Activated CD4-positive, alpha-beta T cell treated with anti-CD3 and anti-CD28 coated beads for 48 hours (primary cell): ENCODE results near the gene THSD1.
"Not testable (repeated sequence)": the region's sequence is repeated elsewhere in the genome, so short reads cannot be mapped to it uniquely, and the experiment has no call there.

Experiments used
- DNase-seq: peaks from one replicate; pipeline ENCODE4 v3.0.0-alpha.2; 2020

Gene THSD1

DNA sequence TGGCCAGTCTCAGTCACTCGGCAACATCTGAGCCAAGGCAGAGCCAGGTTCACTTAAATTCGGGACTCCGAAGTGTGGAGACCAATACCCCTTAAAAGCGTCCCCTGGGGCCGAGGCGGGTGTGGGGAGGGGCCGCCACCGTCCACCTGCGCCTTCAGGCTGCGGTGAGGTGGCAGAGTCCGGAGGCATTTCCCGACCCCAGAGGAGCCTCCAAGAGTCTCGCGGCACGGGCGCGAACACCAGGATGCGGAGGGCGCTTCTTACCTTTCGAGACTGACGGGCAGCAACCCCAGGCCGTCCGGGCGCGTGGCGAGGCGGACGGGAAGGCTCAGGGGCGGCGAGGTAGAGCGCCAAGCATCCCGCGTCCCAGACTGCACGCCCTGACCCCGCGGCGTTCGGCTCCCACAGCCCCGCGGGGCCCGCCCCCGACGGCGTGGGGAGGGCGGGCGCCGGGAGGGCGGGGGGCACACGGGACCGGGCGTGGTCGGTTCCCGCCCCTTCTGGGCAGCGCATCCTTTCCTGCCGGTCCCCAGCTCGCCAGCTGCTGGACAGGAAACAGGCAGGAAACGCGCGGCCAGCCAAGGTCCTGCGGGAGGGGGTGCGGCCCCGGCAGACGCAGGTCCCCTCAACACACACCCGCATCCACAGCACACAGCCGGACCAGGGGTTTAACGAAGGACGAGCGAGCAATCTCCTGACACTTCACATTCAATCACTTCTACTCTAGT is at the start of gene THSD1:
Gene THSD1 (minus strand): TSS at position 406 of the 728 bp plus-strand sequence. CDS start 3,572 bp downstream, outside the sequence.
- peak; percentile 24 for DNase-seq

DNA sequence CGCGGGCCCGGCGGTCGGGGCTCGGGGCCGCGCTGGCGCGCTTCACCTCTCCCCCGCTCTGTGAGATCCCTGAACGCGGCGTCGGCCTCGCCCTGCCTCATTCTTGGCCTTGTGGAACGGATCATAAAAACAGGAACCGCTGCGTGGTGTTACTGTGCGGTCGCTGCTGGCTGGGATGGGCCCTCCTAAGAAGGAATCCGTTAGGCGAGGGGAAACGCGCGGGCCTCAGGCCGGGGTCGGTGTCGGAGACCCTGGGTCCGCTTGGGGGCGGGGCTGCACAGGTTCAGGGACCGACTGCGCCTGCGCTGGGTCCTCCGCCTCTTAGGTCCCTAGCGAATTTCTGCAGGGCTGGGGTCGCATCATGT is 49.7 kb upstream of the THSD1 start:
- peak; percentile 86 for DNase-seq

GRCh38 chr13:52454820-52455676 is 49.1 kb upstream of the THSD1 start, which contains the start of gene CKAP2:
Gene CKAP2 (plus strand): TSS chr13:52455478. CDS start chr13:52455557, 79 bp downstream.
- peak; percentile 95 for DNase-seq

DNA sequence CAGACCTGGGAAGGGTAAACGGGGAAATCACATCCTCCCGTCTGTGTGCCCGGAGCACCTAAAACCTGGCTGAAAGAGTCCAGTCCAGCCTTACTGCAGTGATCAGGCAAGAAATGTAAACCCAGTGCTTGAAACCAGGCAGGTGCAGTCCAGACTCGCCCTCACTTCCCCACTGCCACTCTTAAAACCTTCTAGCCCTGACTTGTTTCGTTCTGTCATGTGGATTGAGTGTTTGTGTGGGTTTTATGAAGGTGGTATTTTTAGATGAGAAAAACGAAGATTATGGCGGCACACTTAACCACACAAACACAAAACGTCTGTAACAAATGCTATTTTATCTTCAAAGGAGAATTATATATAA is 48.5 kb upstream of the THSD1 start:
- DNase-seq, result peak; percentile 13

- DNase-seq, result no peak
Measured at GRCh38 chr13:52452470-52452869, 46.5 kb upstream of the THSD1 start.

GRCh38 chr13:52451135-52451804 is 45.3 kb upstream of the THSD1 start:
- no peak for DNase-seq

GRCh38 chr13:52450793-52451116 is 44.8 kb upstream of the THSD1 start:
- no peak for DNase-seq

DNA sequence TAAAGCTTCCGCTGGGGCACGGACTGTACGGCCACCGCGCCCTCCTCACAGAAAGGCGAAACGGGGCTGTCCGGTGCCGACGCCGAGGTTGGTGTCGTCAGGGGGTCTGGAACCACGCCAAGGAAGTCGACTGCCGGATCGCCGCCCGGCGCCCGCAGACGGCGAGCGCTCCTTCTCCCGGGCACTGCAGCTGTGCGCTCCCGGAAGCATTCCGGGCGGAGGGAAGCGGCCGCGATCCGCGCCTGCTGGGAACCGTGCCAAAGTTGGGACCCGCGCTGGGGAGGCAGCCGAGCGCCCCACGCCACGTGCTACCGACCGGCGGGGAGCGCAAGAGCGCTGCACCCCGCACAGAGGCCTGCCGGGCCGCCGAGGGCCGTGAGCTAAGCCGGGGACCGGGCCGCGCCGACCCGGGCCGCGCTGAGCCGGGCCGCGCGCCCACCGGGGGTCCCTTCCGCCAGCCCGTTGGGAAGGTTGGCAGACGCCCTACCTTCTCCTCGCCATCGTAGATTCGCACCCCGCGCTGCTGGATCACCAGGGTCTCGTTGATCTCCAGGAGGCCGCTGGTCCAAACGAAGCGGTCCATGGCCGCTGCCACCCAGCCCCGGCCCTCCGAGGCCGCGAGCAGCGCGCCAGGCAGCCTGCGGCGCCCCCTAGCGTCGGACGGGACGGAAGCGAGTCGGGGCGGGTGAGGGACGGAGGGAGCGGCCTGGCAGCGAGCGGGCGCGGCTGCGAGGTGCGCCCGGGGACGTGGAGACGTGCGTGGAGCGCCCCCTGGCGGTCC is 44.2 kb upstream of the THSD1 start, which contains the start of gene VPS36:
Gene VPS36 (minus strand): TSS at position 623 of the 781 bp plus-strand sequence. CDS start 40 bp downstream, at position 583.
- peak; percentile 96 for DNase-seq

DNA sequence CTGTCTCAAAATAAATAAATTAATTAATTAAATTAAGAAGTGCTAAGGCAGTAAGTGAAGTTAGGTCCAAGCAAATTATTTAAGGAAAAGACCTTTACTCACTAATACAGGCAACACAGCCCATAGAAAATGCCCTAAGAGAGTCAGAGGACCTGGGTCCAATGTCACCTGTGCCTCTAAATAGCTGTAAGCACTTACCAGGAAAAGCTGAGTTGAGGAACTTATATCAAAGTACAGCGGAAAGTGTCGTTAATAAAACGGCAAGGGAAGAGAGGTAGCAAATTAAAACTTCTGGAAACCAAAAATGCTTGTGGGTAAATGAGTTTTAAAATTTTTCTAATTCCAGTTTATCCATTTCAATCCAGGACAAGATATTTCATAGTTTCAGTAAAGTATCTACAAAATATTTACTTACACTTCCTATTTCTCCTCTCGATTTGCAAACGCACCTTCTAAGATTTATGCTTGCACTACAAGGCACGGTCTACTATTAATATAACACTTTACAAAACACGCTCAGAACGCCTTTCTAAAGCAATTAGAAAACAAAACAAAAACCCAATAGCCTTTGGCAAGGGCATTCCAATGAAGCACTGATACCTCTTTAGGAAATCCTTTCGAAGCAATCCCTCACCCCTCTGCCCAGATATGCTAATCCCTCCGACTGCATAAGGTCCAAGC is 43.5 kb upstream of the THSD1 start:
- no peak for DNase-seq

DNA sequence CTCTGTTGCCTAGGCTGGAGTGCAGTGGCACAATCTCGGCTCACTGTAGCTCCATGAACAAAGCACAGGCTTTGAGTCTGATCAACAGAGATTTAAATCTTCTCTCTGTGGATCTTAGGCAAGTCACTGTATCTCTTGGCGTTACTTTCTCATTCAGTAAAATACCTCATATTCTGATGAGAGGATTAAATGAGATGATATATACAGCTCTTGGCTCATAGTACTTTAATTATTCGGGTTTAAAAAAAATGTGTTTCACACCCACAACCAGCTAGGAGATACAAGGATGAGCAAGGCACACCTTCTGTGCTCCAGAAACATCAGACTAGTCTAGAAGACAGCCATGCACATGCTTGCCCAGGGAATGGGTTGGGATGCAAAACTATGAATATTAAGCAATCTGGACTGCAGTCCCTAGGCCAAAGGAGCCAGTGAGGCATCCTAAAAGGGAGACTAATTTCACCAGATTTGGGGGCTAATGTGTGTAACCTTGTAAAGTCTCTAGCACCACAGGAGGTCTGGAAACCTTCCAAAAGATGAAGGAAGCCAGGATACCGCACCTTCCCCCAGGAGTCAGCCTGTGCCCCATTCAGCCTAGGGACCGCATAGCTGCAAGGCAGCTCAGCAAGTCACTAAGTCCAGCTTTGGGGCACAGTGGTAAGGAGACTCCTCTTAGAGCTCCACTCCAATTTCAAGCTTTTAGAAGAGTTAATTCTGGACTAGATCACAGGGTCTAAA is 42.0 kb upstream of the THSD1 start:
- no peak for DNase-seq

DNA sequence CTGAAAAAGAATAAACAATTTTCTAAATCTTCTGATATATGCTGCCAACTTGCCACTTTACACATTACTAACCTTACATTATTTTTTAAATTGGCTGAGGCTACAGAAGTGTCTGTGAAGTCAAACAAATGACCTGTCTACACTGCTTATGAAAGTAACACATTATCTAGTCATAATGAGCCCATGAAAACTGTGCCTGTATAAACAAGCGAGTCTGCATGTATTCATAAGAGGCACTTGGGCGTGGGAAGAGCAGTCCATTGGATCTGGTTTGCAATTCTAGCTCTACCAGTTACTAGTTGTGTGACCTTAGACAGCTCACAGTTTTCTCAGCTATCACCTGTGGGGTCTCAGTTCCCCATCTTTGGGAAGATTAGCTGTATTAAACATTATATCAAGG is 41.4 kb upstream of the THSD1 start:
- peak; percentile 13 for DNase-seq

- DNase-seq, result no peak
Measured at GRCh38 chr13:52446265-52446664, 40.3 kb upstream of the THSD1 start.

GRCh38 chr13:52432456-52432855 is 26.5 kb upstream of the THSD1 start:
- DNase-seq, result no peak

DNA sequence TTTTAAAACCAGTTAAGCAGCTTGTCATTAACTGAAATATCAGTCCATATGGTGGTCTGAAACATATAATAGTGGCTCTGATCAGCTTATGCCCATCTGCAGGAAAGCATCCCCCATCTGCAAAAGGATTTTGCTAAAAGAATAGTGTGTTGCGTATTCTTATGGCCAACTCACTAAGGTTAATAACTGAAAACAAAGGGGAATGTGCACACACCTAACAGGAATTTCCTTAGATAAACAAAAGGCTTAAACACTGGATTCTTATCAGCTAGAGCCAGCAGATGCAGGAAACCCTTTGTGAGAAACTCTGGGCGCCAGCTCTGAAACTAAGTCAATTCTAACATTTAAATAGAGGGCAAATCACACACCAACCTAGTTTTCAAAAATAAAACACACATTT is 22.3 kb upstream of the THSD1 start:
- DNase-seq, result no peak

- DNase-seq, result no peak
Measured at GRCh38 chr13:52421216-52421615, 15.2 kb upstream of the THSD1 start.

DNA sequence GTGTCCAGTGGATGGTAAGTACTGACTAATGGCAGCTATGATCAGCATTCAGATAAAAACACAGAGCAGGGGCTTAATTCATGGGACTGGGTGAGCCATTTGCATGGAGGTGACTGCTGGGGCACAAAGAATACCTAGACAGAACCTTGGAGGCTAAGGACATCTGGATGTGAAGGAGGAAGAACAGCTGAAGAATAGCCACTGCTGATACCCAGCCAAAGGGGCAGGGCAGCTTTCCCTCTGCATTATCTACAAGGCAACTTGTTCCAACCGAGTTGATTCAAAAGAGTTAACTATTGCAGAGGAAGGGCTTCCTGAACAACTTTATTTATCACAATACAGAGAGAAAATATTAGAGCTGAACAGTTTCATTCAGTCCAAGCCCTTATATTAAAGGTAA is 13.1 kb upstream of the THSD1 start:
- no peak for DNase-seq

GRCh38 chr13:52414963-52415362 is 9.0 kb upstream of the THSD1 start:
- DNase-seq, result no peak

- DNase-seq, result no peak
Measured at GRCh38 chr13:52414051-52414450, 8.1 kb upstream of the THSD1 start.

GRCh38 chr13:52412128-52412527 is 6.2 kb upstream of the THSD1 start:
- no peak for DNase-seq

GRCh38 chr13:52411629-52412028 is 5.7 kb upstream of the THSD1 start:
- DNase-seq, result no peak

- DNase-seq, result not testable (repeated sequence)
Measured at GRCh38 chr13:52408071-52408658, 2.2 kb upstream of the THSD1 start.
